Neutrophil (primary cell): ENCODE results near the gene PCDHGA2.
"Not testable (repeated sequence)": the region's sequence is repeated elsewhere in the genome, so short reads cannot be mapped to it uniquely, and the experiment has no call there.

Experiments used
- H3K27ac ChIP-seq: fragments of 200-600 bp; sonication (generic); 2 replicates; pipeline ENCODE4 v1.5.1; 2016; ENCODE audit warnings: mild to moderate bottlenecking, moderate library complexity
- H3K27me3 ChIP-seq: fragments of 200-600 bp; sonication (generic); 2 replicates; pipeline ENCODE4 v1.6.0; 2016; ENCODE audit warnings: mild to moderate bottlenecking
- H3K36me3 ChIP-seq: fragments of 200-600 bp; sonication (generic); 2 replicates; pipeline ENCODE4 v1.5.1; 2017
- H3K4me1 ChIP-seq, 2 experiments: fragments of 200-600 bp in 1 of 2; sonication (generic) in 1 of 2; 1 replicate in 1 of 2; 2 replicates in 1 of 2; pipeline versions ENCODE4 v1.5.1 to v1.6.1; 2013 to 2016; ENCODE audit warnings: low read depth in 1 of 2, low read length in 1 of 2, mild to moderate bottlenecking in 1 of 2, moderate library complexity in 1 of 2; ENCODE audit not compliant: control insufficient read depth in 1 of 2, insufficient read depth in 1 of 2
- H3K4me3 ChIP-seq, 2 experiments: fragments of 200-600 bp in 1 of 2; sonication (generic) in 1 of 2; 1 replicate in 1 of 2; 2 replicates in 1 of 2; pipeline ENCODE4 v1.5.1; 2013 to 2016; ENCODE audit warnings: low read depth in 1 of 2, low read length in 1 of 2, mild to moderate bottlenecking in 1 of 2, moderate library complexity in 1 of 2
- H3K9me3 ChIP-seq: fragments of 200-600 bp; sonication (generic); 2 replicates; pipeline ENCODE4 v1.5.1; 2016
- CTCF ChIP-seq: fragments of 200-600 bp; sonication (generic); IDR thresholded peaks from 2 replicates; pipeline ENCODE4 v1.5.1; 2016; ENCODE audit warnings: antibody characterized with exemption

Gene PCDHGA2

GRCh38 chr5:141328231-141328630, 10.3 kb upstream of the PCDHGA2 start:
- H3K4me3 ChIP-seq = no peak overlapping the region
- no peaks in the 10 kb centered on the region for H3K4me1 ChIP-seq
- H3K9me3 ChIP-seq = peaks cover 19% of the 10 kb centered on the region
- H3K36me3 ChIP-seq = no peaks in the 10 kb centered on the region
- no peak for TF ChIP-seq CTCF
- peaks cover 94% of the 10 kb centered on the region for H3K27me3 ChIP-seq
- no peak overlapping the region for H3K27ac ChIP-seq

GRCh38 chr5:141330299-141331080, 8.1 kb upstream of the PCDHGA2 start, which contains the start of gene PCDHGA1:
TSS of gene PCDHGA1 (plus strand) at chr5:141330514.
- H3K27me3 ChIP-seq = peaks cover 100% of the 10 kb centered on the region
- TF ChIP-seq CTCF = no peak
- peaks cover 19% of the 10 kb centered on the region for H3K9me3 ChIP-seq
- H3K27ac ChIP-seq = no peak within 1 kb of the TSS
- no peak within 1 kb of the TSS for H3K4me3 ChIP-seq
- no peaks in the 10 kb centered on the region for H3K4me1 ChIP-seq
- H3K36me3 ChIP-seq = no peaks in the 10 kb centered on the region

- not testable (repeated sequence) for H3K27ac ChIP-seq, H3K4me3 ChIP-seq, H3K36me3 ChIP-seq, H3K4me1 ChIP-seq
- Histone ChIP-seq H3K9me3 (peaks cover 19% of the 10 kb centered on the region), H3K27me3 (peaks cover 100% of the 10 kb centered on the region)
Measured at GRCh38 chr5:141332571-141332970, 6.0 kb upstream of the PCDHGA2 start.

GRCh38 chr5:141340781-141341354, 2.3 kb downstream of the PCDHGA2 start:
- not testable (repeated sequence) for H3K4me1 ChIP-seq, H3K27ac ChIP-seq, H3K4me3 ChIP-seq, H3K36me3 ChIP-seq
- peaks cover 98% of the 10 kb centered on the region for H3K27me3 ChIP-seq
- peaks cover 17% of the 10 kb centered on the region for H3K9me3 ChIP-seq

GRCh38 chr5:141342773-141343172, 4.2 kb downstream of the PCDHGA2 start:
- no peaks in the 10 kb centered on the region for H3K36me3 ChIP-seq
- no peak for TF ChIP-seq CTCF
- no peaks in the 10 kb centered on the region for H3K4me1 ChIP-seq
- H3K27ac ChIP-seq = no peak overlapping the region
- H3K4me3 ChIP-seq = no peak overlapping the region
- H3K27me3 ChIP-seq = peaks cover 94% of the 10 kb centered on the region
- peaks cover 17% of the 10 kb centered on the region for H3K9me3 ChIP-seq

- no peaks in the 10 kb centered on the region for H3K36me3 ChIP-seq
- no peaks in the 10 kb centered on the region for H3K4me1 ChIP-seq
- no peak within 1 kb of the TSS for H3K27ac ChIP-seq
- TF ChIP-seq CTCF = no peak
- H3K4me3 ChIP-seq = peak within 1 kb of the TSS in 1 of 2 experiments; percentile 4
- H3K27me3 ChIP-seq = peaks cover 89% of the 10 kb centered on the region
- H3K9me3 ChIP-seq = peaks cover 17% of the 10 kb centered on the region
Measured at GRCh38 chr5:141343242-141343952, 4.8 kb downstream of the PCDHGA2 start, which contains the start of gene PCDHGA3. TSS of gene PCDHGA3 (plus strand) at chr5:141343829. CDS start at chr5:141344034, 205 bp downstream.
